Body of pancreas (tissue), 4 donors: ENCODE measurements around the gene FOXN4. TPM values are rescaled to one million over a fixed set of nuclear protein-coding genes. Genes with fewer than 3 reads are reported as not detected.

Experiments
- ATAC-seq: fragments of 150-250 bp; one replicate; pipeline ENCODE4 v1.9.1; 2016
- DNase-seq, 4 donors: peaks; one replicate each; pipeline ENCODE4 v3.0.0-alpha.2; 2019
- H3K27ac ChIP-seq, 4 donors: fragments of 200-600 bp; sonication (generic); 1 replicate in 3 of 4; 2 replicates in 1 of 4; pipeline versions ENCODE4 v1.5.1 to v1.6.1; 2016 to 2019; ENCODE audit warnings: mild to moderate bottlenecking in 1 of 4, mixed read lengths in 1 of 4, moderate library complexity in 1 of 4
- H3K27me3 ChIP-seq, 2 donors: fragments of 200-600 bp; sonication (generic); one replicate each; pipeline ENCODE4 v1.6.0; 2016; ENCODE audit warnings: mild to moderate bottlenecking in 1 of 2
- H3K36me3 ChIP-seq, 2 donors: fragments of 200-600 bp; sonication (generic); replicated peaks in 1 of 2; 2 replicates each; pipeline ENCODE4 v1.5.1; 2016; ENCODE audit warnings: low read depth in 2 of 2; ENCODE audit not compliant: insufficient read depth in 1 of 2
- H3K4me1 ChIP-seq: fragments of 200-600 bp; sonication (generic); one replicate; pipeline ENCODE4 v1.6.0; 2016
- H3K4me3 ChIP-seq, 2 donors: fragments of 200-600 bp; sonication (generic); 1 replicate in 1 of 2; 2 replicates in 1 of 2; pipeline ENCODE4 v1.5.1; 2016 to 2019
- H3K9me3 ChIP-seq, 3 donors: fragments of 200-600 bp; sonication (generic); 1 replicate in 2 of 3; 2 replicates in 1 of 3; pipeline ENCODE4 v1.5.1; 2016
- CTCF ChIP-seq, 7 experiments: fragments of 450-650 bp in 4 of 7; fragments of 200-600 bp in 3 of 7; sonication (generic) in 3 of 7; IDR thresholded peaks; one replicate each; pipeline ENCODE4 v1.5.1; 2016 to 2019; ENCODE audit warnings: antibody characterized with exemption in 7 of 7
- POLR2A ChIP-seq, 3 donors: fragments of 450-650 bp; IDR thresholded peaks; one replicate each; pipeline ENCODE4 v1.6.1; 2016; ENCODE audit warnings: antibody characterized with exemption in 3 of 3, mild to moderate bottlenecking in 2 of 3
- WGBS, 2 donors: methylation state at CpG; one replicate each; pipeline ENCODE4 v1.1.5; 2017; 5-methylcytosine and 5-hydroxymethylcytosine counted together
- intact Hi-C: fragments of 100-400 bp; cut with DNase I; formaldehyde crosslinking; loops from one replicate; pipeline ENCODE4 v1.15.1; 2023
- total RNA-seq, 2 donors: library from RNA; depleted of rRNA; stranded (reverse); fragments of >200 nt; gene quantifications; one replicate each; pipeline ENCODE4 v1.1.0, GENCODE V29; 2016

The FOXN4 gene
- total RNA-seq, 2 donors from 2014 or later: not detected

- no peaks in the 10 kb centered on the region for H3K27me3 ChIP-seq
- no peak overlapping the region for H3K4me3 ChIP-seq
- no peaks in the 10 kb centered on the region for H3K9me3 ChIP-seq
- H3K36me3 ChIP-seq: no peaks in the 10 kb centered on the region
- ATAC-seq (no peak), DNase-seq (no peak)
- TF ChIP-seq POLR2A (IDR thresholded peaks at IDR 0.05): no peak
- no peak for TF ChIP-seq CTCF (IDR thresholded peaks at IDR 0.05)
- no peak overlapping the region for H3K27ac ChIP-seq
- 40 to 46% methylated on average over 6 of the region's 6 CpGs for WGBS, 2 donors
- intact Hi-C loops: no loop called here
- no peaks in the 10 kb centered on the region for H3K4me1 ChIP-seq
Observed at GRCh38 chr12:109352184-109352583, 43.1 kb upstream of the FOXN4 start.

- Histone ChIP-seq H3K36me3 (no peaks in the 10 kb centered on the region), H3K4me3 (no peak within 1 kb of the TSS), H3K27ac (no peak within 1 kb of the TSS), H3K4me1 (no peaks in the 10 kb centered on the region), H3K27me3 (no peaks in the 10 kb centered on the region), H3K9me3 (no peaks in the 10 kb centered on the region)
- DNase-seq (no peak), ATAC-seq (no peak)
- TF ChIP-seq CTCF (IDR thresholded peaks at IDR 0.05): no peak
- no peak for TF ChIP-seq POLR2A (IDR thresholded peaks at IDR 0.05)
- intact Hi-C loops: no loop called here
- 28 to 36% methylated on average over 8 of the region's 8 CpGs for WGBS, 2 donors
Observed at GRCh38 chr12:109347589-109347988, 38.5 kb upstream of the FOXN4 start, which contains the start of gene MYO1H. MYO1H (plus strand) TSS chr12:109347900; CDS start chr12:109347961, 61 bp downstream.

- H3K4me3 ChIP-seq: no peak overlapping the region
- H3K36me3 ChIP-seq: no peaks in the 10 kb centered on the region
- no peaks in the 10 kb centered on the region for H3K4me1 ChIP-seq
- H3K27ac ChIP-seq: no peak overlapping the region
- ATAC-seq (no peak), DNase-seq (no peak)
- 65 to 68% methylated on average over 3 of the region's 3 CpGs for WGBS, 2 donors
- intact Hi-C loops: no loop called here
- TF ChIP-seq CTCF (IDR thresholded peaks at IDR 0.05) (no peak), POLR2A (IDR thresholded peaks at IDR 0.05) (no peak)
- H3K9me3 ChIP-seq: no peaks in the 10 kb centered on the region
- H3K27me3 ChIP-seq: no peaks in the 10 kb centered on the region
Observed at GRCh38 chr12:109346920-109347319, 37.8 kb upstream of the FOXN4 start.

GRCh38 chr12:109345428-109345827 is 36.3 kb upstream of the FOXN4 start:
- WGBS, 2 donors: 63 to 65% methylated on average over 2 of the region's 2 CpGs
- no peaks in the 10 kb centered on the region for H3K36me3 ChIP-seq
- H3K27me3 ChIP-seq: no peaks in the 10 kb centered on the region
- intact Hi-C loops: no loop called here
- H3K27ac ChIP-seq: no peak overlapping the region
- H3K4me3 ChIP-seq: no peak overlapping the region
- no peak for ATAC-seq
- no peak for TF ChIP-seq CTCF (IDR thresholded peaks at IDR 0.05)
- no peak for TF ChIP-seq POLR2A (IDR thresholded peaks at IDR 0.05)
- no peaks in the 10 kb centered on the region for H3K9me3 ChIP-seq
- no peak for DNase-seq
- no peaks in the 10 kb centered on the region for H3K4me1 ChIP-seq

- intact Hi-C loops: no loop called here
- DNase-seq (no peak), ATAC-seq (no peak)
- WGBS, 2 donors: 51 to 52% methylated on average over 2 of the region's 2 CpGs
- H3K36me3 ChIP-seq: no peaks in the 10 kb centered on the region
- no peak overlapping the region for H3K4me3 ChIP-seq
- H3K27ac ChIP-seq: no peak overlapping the region
- H3K4me1 ChIP-seq: no peaks in the 10 kb centered on the region
- no peaks in the 10 kb centered on the region for H3K9me3 ChIP-seq
- TF ChIP-seq POLR2A (IDR thresholded peaks at IDR 0.05) (no peak), CTCF (IDR thresholded peaks at IDR 0.05) (no peak)
- no peaks in the 10 kb centered on the region for H3K27me3 ChIP-seq
Observed at GRCh38 chr12:109343677-109344076, 34.6 kb upstream of the FOXN4 start.
